Colon (tissue), 2 donors: Measurements from ENCODE around the gene FGF12.

Experiments used
- FAIRE-seq: peaks from 2 replicates; lab custom pipeline; 2012; peaks lifted over from hg19 to GRCh38; lab: Jason Lieb, UNC
- donor health status: control.
- donor health status: control.

The FGF12 gene

DNA sequence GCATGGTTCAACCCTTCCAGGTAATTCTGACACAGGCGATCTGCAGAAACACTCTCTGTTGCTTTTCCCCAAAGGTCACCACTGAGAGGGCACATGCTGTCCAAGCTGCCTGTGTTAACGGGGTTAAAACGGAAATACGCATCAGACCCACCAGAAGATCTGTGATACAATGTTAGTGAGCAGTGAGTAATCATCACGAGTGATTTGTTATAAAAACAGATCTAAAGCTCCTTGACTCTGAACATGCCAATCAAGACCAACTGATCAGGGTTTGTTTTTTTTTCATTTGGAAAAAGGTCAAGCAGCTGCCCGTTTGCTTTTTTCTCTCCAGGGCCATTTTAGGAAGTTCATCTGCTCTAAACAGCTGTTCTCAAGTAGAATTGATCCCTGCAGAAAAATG, 43.2 kb downstream of the FGF12 start:
- no peak for FAIRE-seq

DNA sequence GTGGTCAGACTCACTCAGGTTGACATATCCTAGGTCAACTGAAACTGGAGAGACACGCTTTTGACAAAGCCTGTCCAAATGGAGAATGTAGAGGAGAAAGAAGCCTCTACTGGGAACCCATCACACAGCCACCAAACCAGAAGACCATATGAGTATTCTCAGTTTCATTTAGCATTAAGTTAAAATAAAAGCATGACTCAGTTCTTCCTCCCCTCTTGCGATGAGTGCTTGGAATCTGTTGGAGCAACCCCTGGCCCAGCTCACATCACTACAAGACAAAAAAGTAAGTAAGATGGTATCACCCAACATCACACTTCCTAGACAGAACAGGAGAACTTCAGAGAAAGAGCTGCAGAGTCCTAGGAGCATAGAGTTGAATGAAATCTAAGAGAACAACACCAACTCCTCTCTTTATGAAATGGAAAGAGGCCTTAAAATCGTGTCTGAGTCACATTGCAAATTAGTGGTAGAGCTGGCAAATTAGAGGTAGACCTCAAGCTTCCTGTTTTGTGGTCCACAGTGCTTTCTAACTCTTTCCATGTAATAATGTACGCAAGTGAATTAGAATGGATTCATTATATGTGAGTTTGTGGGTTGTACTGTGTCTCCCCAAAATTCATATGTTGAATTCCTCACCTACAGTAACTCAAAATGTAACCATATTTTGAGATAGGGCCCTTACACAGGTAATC, 51.2 kb downstream of the FGF12 start:
- no peak for FAIRE-seq

DNA sequence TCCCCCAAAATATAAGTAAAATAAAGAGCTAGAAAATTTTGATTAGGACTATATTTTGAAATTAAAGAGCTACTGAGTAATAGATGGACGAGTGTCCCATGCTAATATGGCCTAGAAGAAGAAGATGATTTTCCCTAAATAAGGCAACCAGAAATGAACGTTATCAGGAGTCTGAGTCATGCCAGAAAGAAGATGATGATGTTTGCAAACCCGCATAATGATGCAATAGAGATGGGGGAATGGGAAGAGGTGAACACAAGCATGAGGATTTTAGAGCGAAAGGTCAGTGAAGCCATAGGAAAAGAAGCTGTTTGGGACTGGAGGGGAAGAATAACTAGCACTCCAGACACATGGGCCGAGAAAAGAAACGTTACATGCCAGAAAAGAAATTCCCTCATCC, 71.7 kb downstream of the FGF12 start:
- FAIRE-seq: no peak

DNA sequence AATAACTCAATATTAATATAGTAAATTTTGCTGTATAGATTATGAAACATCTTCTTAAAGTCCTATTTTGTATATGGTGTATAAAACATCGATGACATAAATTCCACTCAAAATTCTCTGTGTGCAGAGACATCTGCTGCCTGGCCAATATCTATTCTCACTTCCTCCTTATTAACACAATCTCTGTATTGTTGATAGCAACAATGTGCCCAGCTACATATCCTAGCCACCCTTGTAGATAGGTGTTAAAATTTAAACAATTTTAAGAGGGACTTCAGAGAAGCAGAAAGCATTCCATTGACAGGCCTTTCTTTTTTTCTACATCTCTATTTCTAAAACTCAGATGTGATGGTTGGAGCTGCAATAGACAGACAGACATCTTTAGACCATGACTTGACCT, 72.3 kb downstream of the FGF12 start:
- FAIRE-seq: no peak

DNA sequence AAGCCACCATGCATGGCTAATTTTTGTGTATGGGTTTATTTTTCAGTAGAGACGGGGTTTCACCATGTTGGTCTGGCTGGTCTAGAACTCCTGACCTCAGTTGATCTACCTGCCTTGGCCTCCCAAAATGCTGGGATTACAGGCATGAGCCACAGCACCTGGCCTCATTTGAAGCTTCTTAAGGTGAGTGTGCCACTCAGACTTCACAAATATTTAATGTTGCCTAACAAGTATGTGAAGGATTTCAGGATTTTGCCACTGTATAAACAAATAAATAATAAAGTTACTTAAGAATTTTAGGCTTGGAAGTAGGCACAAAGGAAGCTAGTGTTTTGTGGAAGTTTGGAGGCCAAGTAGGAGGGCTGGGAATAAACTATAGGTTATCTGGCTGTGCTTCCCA, 73.5 kb downstream of the FGF12 start:
- FAIRE-seq: no peak

DNA sequence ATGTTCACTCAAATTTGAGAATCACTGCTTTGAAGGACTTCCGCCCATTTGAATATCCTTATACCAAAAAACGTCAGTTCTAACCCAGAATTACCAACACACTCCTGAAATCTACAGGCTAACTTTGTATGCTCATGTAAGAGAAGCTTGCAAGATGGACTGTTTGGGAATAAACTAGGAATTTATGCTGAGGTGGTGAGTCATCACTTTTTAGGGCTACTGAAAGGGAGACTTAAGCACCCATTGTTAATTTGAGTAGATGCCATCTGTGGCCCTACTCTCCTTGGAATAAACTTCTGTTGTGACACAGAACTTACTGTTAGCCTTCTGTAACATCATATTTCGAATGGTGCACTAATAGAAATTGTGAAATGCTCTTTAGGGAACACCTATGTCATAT, 74.6 kb downstream of the FGF12 start:
- FAIRE-seq: no peak

DNA sequence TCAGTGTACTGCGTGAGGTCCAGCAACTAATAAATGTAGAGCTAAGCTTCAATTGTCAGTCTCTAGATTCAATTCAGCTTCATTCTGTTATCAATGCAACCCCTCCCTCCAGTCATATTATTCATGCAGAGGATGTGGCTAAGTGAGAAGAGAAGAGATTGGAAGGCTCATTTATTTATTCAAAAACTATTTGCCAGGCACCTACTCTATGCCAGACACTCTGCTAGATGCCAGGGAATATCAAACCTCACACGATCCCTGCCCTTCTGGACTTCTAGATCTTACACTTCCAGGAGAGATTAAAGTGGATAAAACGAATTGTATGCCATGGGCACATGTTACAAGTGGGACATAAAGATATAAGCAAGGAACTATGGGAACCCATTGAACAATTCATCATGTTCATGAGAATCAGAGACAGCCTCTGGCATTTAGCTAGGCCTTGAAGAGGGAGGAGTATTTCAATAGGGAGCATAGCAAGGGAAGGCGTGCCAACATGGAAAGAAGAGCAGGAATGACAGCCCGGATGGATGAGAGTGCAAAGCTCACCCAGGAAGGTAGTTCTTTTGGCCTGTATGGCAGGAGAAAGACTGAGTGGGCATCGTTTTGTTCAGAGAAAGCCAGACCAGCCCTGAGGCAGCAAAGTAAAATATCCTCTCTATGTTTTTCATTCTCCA, 75.4 kb downstream of the FGF12 start:
- no peak for FAIRE-seq

DNA sequence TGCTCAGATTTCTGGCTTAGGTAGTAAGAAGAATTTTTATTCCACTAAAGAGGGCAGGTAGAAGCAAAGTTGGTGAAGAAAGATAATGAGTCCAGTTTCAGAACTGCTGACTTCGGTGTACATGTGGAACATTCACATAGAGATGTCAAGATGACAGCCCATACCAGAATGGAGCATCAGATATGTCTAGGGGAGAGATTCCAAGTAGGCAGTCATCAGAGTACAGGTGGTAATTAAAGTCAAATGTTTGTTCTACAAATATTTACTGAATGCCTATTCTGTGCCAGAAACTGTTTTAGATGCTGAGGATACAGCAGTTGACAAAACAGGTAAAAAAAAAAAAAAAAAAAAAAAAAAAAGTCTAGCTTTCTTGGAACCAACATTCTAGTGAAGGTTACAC, 81.9 kb downstream of the FGF12 start:
- FAIRE-seq: no peak

DNA sequence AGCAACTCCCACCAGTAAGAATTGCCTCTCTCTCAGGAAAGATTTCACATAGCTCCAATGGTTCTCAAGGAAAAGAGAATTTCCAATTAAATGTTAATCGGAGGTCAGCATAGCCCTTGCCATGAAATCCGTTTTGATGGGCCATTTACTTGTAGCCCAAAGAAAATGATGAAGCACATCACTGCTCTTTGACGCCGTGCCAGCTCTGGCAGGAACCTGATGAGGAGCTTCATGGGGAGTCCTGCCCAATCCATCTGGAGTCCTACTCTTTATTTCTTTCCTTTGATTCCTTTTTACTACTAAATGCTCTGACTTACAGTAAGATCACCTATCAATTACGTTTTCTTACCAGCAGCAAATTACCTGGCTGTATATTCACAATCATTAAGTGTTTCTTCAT, 84.7 kb downstream of the FGF12 start:
- no peak for FAIRE-seq

DNA sequence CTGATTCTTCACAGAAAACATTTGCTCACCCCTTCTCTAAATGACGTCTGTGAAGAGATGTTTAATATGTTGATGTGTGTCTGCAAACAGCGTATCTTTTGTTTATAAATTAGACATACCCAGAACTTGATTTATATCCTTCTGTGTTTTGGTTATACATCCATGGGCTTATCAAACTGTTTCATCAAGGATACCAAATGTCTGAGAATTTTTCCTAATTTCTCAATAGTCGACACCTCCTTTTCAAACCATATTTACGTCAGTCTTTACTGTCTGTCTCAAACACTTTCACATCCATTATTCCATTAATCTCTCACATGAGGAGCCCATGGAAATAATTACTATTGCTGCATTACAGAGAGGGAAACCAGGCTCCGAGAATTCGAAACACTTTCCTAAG, 85.4 kb downstream of the FGF12 start:
- FAIRE-seq: no peak

DNA sequence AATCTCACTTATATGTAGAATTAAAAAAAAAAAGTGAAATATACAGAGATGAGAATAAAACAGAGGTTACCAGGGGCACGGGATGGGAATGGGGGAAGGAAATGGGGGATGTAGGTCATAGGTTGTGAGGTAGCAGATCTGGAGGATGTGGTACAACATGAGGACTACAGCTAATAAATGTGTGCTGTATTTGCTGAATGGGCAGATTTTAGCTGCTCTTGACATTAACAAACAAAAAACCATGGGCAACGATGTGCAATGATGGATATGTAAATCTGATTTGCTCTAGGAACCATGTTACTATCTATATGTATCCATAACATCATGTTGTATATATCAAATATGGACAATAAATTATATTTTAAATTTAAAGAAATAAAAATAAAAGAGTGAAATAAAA, 87.4 kb downstream of the FGF12 start:
- no peak for FAIRE-seq

DNA sequence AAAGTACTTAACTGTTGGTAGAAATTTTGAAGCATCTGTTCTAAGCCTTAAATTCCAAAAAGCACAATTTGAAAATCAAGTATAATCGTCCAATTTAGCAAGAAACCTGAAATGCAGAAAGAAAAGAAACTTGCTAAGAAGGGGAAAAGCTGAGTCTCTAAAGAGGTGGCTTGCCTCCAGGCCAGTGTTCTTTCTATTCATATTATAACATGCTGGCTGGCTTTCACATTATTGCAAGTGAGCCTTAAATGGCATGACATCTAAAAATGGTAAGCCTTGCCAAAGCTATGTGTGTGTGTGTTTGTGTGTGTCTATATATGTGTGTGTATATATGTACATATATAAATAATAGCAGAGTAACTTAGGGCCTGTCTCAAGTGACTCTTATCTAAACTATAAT, 89.5 kb downstream of the FGF12 start:
- no peak for FAIRE-seq

DNA sequence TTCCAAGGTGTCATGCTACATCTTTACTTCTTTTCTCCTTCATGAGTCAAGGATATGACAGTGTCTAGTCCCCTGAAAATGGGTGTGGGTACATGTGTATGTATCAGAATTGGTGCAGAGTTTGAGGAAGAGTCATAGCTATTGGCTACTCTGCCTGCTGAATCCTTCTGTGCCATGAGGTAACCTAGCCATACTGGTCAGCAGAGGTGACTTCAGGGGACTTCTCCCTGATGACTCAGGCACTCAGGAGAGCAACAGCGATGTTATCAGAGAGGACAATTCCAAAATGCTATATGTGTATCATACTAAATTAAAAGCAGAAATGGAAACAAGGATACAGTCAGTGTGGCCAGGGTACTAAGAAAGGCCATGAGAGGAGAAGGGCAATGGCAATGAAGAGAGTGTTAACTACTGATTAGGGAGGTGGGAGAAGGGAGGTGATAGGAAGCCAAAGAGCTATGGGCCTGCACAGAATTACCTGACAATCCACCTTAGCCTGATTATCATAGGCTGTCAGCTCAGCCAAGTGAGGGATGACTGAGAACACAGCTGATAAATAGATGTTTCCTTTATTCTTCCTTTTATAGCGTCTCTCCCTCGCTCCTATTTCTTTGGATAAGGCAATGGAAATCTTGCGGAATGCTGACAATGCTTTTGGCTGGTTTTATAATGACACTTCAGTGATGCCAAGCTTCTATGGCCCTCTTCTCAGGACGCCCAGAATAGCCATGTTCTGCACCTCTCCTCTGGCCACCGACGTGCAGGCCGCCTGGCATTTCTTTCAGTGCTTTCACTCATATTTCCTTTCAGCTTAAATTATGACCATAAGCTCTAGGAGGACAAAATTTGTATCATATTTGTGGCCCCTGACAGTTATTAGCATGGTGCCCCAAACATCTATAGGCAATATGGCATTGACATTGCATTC, 90.6 kb downstream of the FGF12 start:
- FAIRE-seq: no peak

DNA sequence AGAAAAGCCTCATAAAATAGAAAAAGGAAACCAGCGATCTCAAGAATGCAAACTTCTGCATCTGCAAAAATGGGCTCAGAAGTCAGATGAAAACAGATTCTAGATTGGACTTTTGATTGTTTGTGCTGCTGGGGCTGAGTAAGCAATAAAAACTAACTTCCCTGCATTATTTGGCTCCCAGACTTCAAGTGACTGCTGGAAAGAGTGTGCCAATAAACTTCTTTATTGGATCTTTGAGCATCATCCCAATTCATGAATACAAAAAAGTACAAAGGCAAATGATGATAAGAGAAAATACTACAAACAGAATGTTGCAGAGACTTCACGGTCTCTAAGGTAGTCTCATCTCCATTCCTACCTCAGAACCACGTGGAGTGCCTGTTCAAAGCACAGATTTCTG, 97.9 kb downstream of the FGF12 start:
- FAIRE-seq: no peak

DNA sequence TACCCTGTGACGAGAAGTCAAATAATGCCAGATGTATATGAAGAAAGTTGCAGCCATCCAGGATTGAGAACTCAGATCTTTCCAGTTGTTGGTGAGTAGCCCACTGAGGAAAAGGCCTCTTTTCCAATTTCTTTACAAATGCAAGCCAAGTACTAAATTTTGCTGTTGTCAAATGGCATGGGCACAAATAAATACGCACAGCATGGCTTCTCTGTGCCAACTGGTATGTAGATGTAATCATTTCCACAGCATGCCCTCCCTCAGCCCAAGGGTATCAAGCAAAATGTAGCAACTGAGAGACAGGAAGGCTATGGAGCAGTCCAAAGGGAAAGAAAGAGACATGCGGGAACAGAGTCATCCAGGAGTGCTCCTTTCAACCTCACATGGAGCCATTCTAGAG, 105.4 kb downstream of the FGF12 start:
- FAIRE-seq: no peak

DNA sequence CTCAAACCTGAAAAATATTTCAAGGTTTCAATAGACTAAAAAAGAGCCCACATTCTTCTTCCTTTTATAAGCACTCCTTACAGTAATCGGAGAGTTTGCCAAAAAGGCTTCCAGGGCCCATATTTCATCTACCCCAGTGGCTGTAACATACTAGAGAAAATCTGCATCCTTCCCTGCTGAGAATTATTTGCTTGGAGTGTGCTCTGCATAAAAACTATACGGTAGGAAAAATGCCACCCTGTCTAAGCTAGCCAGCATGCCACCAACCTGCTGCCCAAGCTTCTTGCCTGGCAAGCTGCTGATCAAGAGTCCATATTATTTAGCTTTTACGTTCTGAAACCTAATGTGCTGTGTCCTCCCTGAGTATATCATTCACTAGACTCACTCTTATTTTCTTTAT, 107.1 kb downstream of the FGF12 start:
- no peak for FAIRE-seq

DNA sequence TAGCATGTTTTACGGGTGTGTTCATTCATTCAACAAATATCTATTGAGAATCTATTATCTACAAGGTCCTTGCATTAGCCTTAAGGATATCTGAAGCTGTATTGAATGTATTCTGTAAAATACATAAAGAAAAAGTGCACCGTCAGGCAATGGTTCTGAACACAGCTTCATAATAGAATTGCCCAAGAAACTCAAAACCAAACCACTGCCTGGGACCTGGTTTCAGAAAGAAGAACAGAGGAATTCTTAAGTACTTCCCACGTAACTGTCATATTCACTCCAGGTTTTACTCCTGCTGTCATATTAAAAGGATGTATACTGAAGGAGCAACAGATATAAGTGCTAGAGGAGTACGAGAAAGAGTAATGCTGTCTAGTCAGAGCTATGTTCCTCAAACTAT, 115.9 kb downstream of the FGF12 start:
- FAIRE-seq: no peak

DNA sequence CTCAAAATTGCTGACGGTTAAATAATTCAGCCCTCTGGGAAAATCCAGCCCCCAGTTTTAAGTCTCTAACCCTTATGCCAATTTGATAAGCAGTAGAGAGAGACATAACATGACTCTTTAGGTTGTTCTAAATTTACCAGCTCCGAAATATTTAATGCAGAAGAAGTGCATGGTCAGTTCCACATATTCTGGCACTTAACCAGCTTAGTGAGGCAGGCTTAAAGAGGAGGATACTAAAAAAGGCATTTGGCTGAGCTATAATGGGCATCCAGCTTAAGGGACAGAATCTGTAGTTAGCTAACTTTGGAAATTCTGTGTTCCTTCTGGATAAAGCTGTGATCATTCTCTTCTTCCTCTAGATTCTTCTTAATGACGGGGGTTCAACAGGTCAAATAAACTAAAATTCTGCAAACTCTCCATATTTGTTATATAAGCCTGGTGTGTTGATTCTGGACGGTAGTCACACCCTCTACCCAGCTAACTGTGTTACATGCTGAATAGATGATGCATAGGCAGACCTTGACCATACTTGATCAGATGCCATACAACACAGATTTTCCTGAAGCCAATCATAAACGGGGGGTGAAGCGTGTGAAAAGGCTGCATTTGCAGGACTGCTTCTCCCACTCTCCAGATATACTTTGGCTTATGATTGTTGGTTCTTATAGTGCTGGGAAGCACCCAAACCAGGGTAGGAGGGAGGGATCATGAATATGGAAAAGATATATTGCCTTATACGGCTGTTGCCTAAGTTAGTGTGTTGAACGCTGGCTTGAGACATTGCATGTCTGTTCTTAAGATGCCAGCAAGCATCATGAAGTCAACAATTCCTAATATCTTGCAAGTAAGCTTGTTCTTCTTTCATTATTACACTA, 118.4 kb downstream of the FGF12 start:
- FAIRE-seq: no peak

DNA sequence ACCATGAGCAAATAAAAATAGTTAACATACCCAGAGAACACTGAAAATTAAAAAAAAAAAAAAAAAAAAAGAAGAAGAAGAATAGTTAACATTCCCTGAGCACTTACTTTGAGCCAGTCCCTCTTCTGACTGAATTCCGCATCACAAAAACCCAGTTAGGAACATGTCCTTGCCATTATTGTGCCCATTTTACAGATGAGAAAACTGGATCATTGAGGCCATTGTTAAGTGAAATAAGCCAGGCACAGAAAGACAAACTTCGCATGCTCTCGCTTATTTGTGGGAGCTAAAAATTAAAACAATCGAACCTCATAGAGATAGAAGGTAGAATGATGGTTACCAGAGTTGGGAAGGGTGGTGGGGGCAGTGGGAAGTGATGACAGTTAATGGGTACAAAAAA, 119.5 kb downstream of the FGF12 start:
- FAIRE-seq: no peak

DNA sequence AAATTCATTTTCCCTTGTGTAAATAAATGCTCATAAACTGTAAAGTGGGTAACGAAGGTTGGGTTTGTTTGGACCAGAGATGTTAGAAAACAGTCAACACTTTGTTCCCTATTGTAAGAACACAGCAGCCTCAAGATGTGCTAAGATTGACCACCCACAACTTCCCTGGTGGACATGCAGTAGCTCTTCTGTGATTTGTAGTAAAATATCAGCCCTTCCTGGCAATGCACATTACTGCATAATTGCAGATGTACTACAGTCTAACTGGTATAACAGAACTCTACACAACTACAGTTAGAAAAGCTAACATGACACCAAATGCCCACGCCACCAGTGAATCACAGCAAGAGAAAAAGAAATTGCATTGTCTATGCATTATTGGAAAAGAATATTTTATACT, 129.4 kb downstream of the FGF12 start:
- no peak for FAIRE-seq

DNA sequence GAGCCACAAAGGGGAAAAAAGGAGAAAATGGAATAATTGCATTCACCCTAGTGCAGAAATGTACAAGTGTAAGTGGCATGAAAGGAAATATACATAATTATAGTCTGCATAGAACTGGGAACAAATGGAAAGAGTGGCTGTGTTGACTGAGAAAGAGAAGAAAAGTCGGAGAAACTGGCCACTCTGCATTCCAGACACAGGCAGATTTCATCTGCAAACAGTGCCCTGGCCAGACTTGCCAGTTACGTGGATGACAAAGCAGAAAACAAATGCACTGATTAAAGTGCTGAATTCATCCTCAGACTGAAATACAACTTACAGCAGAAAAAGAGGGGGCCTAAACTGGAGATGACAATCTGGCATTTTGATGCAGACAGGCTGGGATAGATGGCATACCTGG, 129.8 kb downstream of the FGF12 start:
- FAIRE-seq: no peak

DNA sequence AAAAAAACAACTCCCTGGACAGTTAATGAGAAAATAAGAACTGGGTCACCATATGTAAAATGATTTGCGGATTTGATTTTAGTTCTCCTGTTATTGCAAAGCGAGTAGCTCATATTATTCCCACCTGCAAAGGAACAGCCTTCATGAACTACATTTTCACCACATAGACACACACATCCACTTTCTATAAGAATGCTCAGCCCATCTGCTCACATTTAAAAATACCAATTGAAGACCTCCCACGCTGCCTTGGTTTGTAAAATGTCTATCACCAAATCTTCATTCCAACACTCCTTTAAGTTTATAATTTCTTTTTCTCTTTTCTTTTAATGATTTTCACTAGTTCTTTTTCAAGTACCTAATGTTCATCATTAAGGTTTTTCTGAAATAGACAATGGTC, 148.6 kb downstream of the FGF12 start:
- no peak for FAIRE-seq
